HepG2 (cell line): ENCODE measurements around the gene OSER1. TPM values are rescaled to one million over a fixed set of nuclear protein-coding genes. Genes with fewer than 3 reads are reported as not detected.

Experiments used
- ATAC-seq: fragments of 200-7000 bp; cut with Tn5 transposase; 3 replicates; pipeline ENCODE4 v1.9.1; 2020; ENCODE audit warnings: mild to moderate bottlenecking, moderate library complexity
- BruUV-seq: library from RNA; stranded (reverse); fragments of 400-500 nt; replicated peaks from 2 replicates; lab custom pipeline; 2021; lab: Mats Ljungman, UMichigan
- CTCF ChIA-PET: fragments of 300-600 bp; formaldehyde crosslinking; extraction: SDS; loops from one replicate; lab custom pipeline; 2021; ENCODE audit warnings: low total read pairs, inconsistent platforms, low intra/inter-chr PET ratio; lab: Yijun Ruan, JAX
- POLR2A ChIA-PET: fragments of 350-600 bp; sonication (Branson Sonifier 250); formaldehyde crosslinking; loops from one replicate; lab custom pipeline; 2020; ENCODE audit warnings: antibody characterized with exemption, inconsistent platforms; lab: Yijun Ruan, JAX
- DNase-seq: peaks from one replicate; pipeline ENCODE4 v3.0.0-alpha.2; 2015; ENCODE audit warnings: low spot score
- FAIRE-seq: peaks from 3 replicates; lab custom pipeline; 2011; peaks lifted over from hg19 to GRCh38; lab: Jason Lieb, UNC
- H2AFZ ChIP-seq: one replicate; pipeline ENCODE4 v1.6.1; 2011; ENCODE audit warnings: low read length, inconsistent platforms
- H3K27ac ChIP-seq: fragments of 300-600 bp; 3 replicates; pipeline ENCODE4 v1.8.0; 2011; ENCODE audit warnings: mixed run types, mild to moderate bottlenecking, mixed read lengths, low read length, inconsistent platforms; ENCODE audit not compliant: insufficient read depth; ENCODE audit errors: extremely low read length
- H3K27me3 ChIP-seq, 2 experiments: fragments of 200-600 bp in 1 of 2; 2 replicates in 1 of 2; 3 replicates in 1 of 2; pipeline versions ENCODE4 v1.6.0 to v1.8.0; 2011; ENCODE audit warnings: low read length in 2 of 2, mild to moderate bottlenecking in 2 of 2, moderate library complexity in 2 of 2, inconsistent platforms in 1 of 2; ENCODE audit not compliant: insufficient read depth in 2 of 2, control insufficient read depth in 1 of 2
- H3K36me3 ChIP-seq, 2 experiments: fragments of 200-600 bp in 1 of 2; replicated peaks in 1 of 2; 2 replicates in 1 of 2; 3 replicates in 1 of 2; pipeline versions ENCODE4 v1.5.1 to v1.8.0; 2011; ENCODE audit warnings: low read length in 2 of 2, inconsistent platforms in 1 of 2; ENCODE audit not compliant: insufficient read depth in 2 of 2, control insufficient read depth in 1 of 2
- H3K4me1 ChIP-seq: 2 replicates; pipeline ENCODE4 v1.5.1; 2012; ENCODE audit warnings: low read length, inconsistent platforms; ENCODE audit not compliant: insufficient read depth
- H3K4me2 ChIP-seq: 2 replicates; pipeline ENCODE4 v1.6.0; 2011; ENCODE audit warnings: low read depth, low read length, inconsistent platforms
- H3K4me3 ChIP-seq, 3 experiments: fragments of 200-600 bp in 1 of 3; sonication (generic), shearing (Covaris generic) in 1 of 3; replicated peaks in 1 of 3; 2 replicates each; pipeline ENCODE4 v1.5.1; 2011 to 2016; ENCODE audit warnings: low read length in 3 of 3, inconsistent platforms in 2 of 3, low read depth in 2 of 3, mild to moderate bottlenecking in 2 of 3, control low read depth in 1 of 3, mixed read lengths in 1 of 3; ENCODE audit not compliant: insufficient read depth in 1 of 3
- H3K79me2 ChIP-seq: one replicate; pipeline ENCODE4 v1.6.1; 2011; ENCODE audit warnings: low read length, inconsistent platforms; ENCODE audit not compliant: insufficient read depth
- H3K9ac ChIP-seq: 2 replicates; pipeline ENCODE4 v1.6.0; 2011; ENCODE audit warnings: mild to moderate bottlenecking, low read depth, low read length, inconsistent platforms; ENCODE audit not compliant: insufficient read depth
- H3K9me3 ChIP-seq: 2 replicates; pipeline ENCODE4 v1.5.1; 2012; ENCODE audit warnings: mild to moderate bottlenecking, low read length
- H4K20me1 ChIP-seq: 2 replicates; pipeline ENCODE4 v1.6.0; 2011; ENCODE audit warnings: inconsistent platforms, mild to moderate bottlenecking, low read length, moderate library complexity; ENCODE audit not compliant: insufficient read depth
- ARNT2 ChIP-seq: sonication (generic); formaldehyde crosslinking; IDR thresholded peaks from 2 replicates; pipeline ENCODE4 v1.8.0; 2022; ENCODE audit warnings: mild to moderate bottlenecking, low read depth, missing genetic modification reagents, moderate library complexity
- IKZF1 ChIP-seq: fragments of 450-650 bp; IDR thresholded peaks from 2 replicates; pipeline ENCODE4 v1.7.1; 2016
- LBX2 ChIP-seq: sonication (generic); formaldehyde crosslinking; IDR thresholded peaks from 2 replicates; pipeline ENCODE4 v1.5.0; 2020; ENCODE audit warnings: missing genetic modification reagents, mild to moderate bottlenecking, borderline replicate concordance
- MXI1 ChIP-seq: IDR thresholded peaks from 3 replicates; pipeline ENCODE4 v1.6.1; 2012; ENCODE audit warnings: low read depth, low read length, inconsistent platforms, borderline replicate concordance
- NCOA2 ChIP-seq: sonication (generic); formaldehyde crosslinking; IDR thresholded peaks from 2 replicates; pipeline ENCODE4 v1.8.0; 2022; ENCODE audit warnings: inconsistent platforms
- PBX2 ChIP-seq: IDR thresholded peaks from 2 replicates; pipeline ENCODE4 v1.6.1; 2016; ENCODE audit warnings: control low read depth
- POLR2G ChIP-seq: fragments of 200-400 bp; formaldehyde crosslinking; IDR thresholded peaks from 2 replicates; pipeline ENCODE4 v1.6.1; 2018; ENCODE audit warnings: mild to moderate bottlenecking, low read depth, low read length, moderate library complexity
- SIN3B ChIP-seq: fragments of 150-350 bp; IDR thresholded peaks from 2 replicates; pipeline ENCODE4 v1.6.1; 2014; ENCODE audit warnings: low read length
- ZNF407 ChIP-seq: sonication (generic); formaldehyde crosslinking; IDR thresholded peaks from one replicate; pipeline ENCODE4 v1.5.1; 2020; ENCODE audit warnings: mild to moderate bottlenecking, missing genetic modification reagents; ENCODE audit errors: not compliant biosample characterization
- ZSCAN20 ChIP-seq: sonication (generic); formaldehyde crosslinking; IDR thresholded peaks from 2 replicates; pipeline ENCODE4 v1.4.0; 2020; ENCODE audit warnings: missing genetic modification reagents, mild to moderate bottlenecking, borderline replicate concordance
- WGBS: methylation state at CpG from one replicate; pipeline ENCODE4 v1.1.6; 2017; ENCODE audit warnings: low lambda C conversion rate; 5-methylcytosine and 5-hydroxymethylcytosine counted together
- in situ Hi-C: cut with HindIII; loops from 2 replicates; pipeline ENCODE4 v1.10.0; 2017; ENCODE audit warnings: low pct_unique_long_range_greater_than_20kb; ENCODE audit not compliant: extremely low pct_ligation_motif_present
- intact Hi-C: fragments of 100-400 bp; cut with micrococcal nuclease; formaldehyde crosslinking; loops from one replicate; pipeline ENCODE4 v1.10.0; 2022; ENCODE audit not compliant: unreplicated experiment
- polyA plus RNA-seq, 8 experiments: library from polyadenylated mRNA; depleted of rRNA in 3 of 8; stranded (reverse) in 7 of 8; unstranded in 1 of 8; fragments of >200 nt; fragmentation: Illumina TruSeq in 4 of 8; extraction: Trizol in 4 of 8; gene quantifications; 2 replicates each; pipeline versions ENCODE4 v1.2.1 to v1.2.3, GENCODE V29; 2011 to 2016; ENCODE audit warnings: low read depth in 4 of 8, missing spikeins in 1 of 8, mixed read lengths in 1 of 8; ENCODE audit not compliant: insufficient read depth in 1 of 8
- total RNA-seq, 5 experiments: library from RNA; depleted of rRNA; stranded (reverse); fragments of >200 nt; fragmentation: Illumina TruSeq; extraction: Trizol; gene quantifications; 2 replicates each; pipeline ENCODE4 v1.2.3, GENCODE V29; 2016; ENCODE audit warnings: low read depth in 1 of 5

The OSER1 gene
- total and polyA plus RNA-seq, 2 of the 13 experiments (the other 11 are each of a cell fraction or from before 2014, with no cell fraction given) = 71.2 to 71.5 TPM

GRCh38 chr20:44182135-44182765, 28.3 kb downstream of the OSER1 start:
- Histone ChIP-seq H3K4me3 (no peak overlapping the region), H3K36me3 (no peaks in the 10 kb centered on the region), H3K9ac (no peak overlapping the region), H3K9me3 (no peaks in the 10 kb centered on the region), H4K20me1 (no peaks in the 10 kb centered on the region), H3K4me1 (peaks cover 13% of the 10 kb centered on the region), H2AFZ (no peak overlapping the region), H3K4me2 (no peak overlapping the region), H3K79me2 (no peaks in the 10 kb centered on the region), H3K27ac (no peak overlapping the region), H3K27me3 (peaks cover 12 to 70% of the 10 kb centered on the region in 2 experiments; a peak in 4 of 5 replicates)
- intact Hi-C loops = no loop called here
- ATAC-seq = no peak
- POLR2A ChIA-PET = no interaction called here
- no TSS peak for BruUV-seq
- 22% methylated on average over 13 of the region's 13 CpGs for WGBS
- FAIRE-seq = no peak
- in situ Hi-C loops = no loop called here
- CTCF ChIA-PET = no interaction called here
- TF ChIP-seq MXI1 = no peak
- no peak for TF ChIP-seq LBX2 (CRISPR knock-in tag)
- no peak for TF ChIP-seq NCOA2 (CRISPR knock-in tag)
- TF ChIP-seq SIN3B = no peak
- TF ChIP-seq POLR2G = no peak
- TF ChIP-seq ZSCAN20 (CRISPR knock-in tag) = no peak
- TF ChIP-seq PBX2 (CRISPR knock-in tag) = no peak
- no peak for TF ChIP-seq IKZF1
- TF ChIP-seq ZNF407 (CRISPR knock-in tag) = no peak
- TF ChIP-seq ARNT2 (CRISPR knock-in tag) = no peak
- no peak for DNase-seq
